Thyroid gland (tissue), 4 donors: ENCODE measurements around the gene TRIM29.
A peak's percentile ranks its signal among the peaks of the same experiment; 100 is the strongest.

Experiments
- POLR2A ChIP-seq, 2 donors: fragments of 450-650 bp; IDR thresholded peaks; one replicate each; pipeline ENCODE4 v1.6.1; 2017; ENCODE audit warnings: antibody characterized with exemption in 2 of 2, mild to moderate bottlenecking in 2 of 2, moderate library complexity in 1 of 2
- TF ChIP-seq, protein P1 (sequence below), 6 experiments: fragments of 200-600 bp in 3 of 6; fragments of 450-650 bp in 3 of 6; sonication (generic) in 3 of 6; IDR thresholded peaks; one replicate each; pipeline ENCODE4 v1.5.1; 2016 to 2019; ENCODE audit warnings: antibody characterized with exemption in 6 of 6, mild to moderate bottlenecking in 2 of 6, inconsistent platforms in 1 of 6, moderate library complexity in 1 of 6

DNA sequence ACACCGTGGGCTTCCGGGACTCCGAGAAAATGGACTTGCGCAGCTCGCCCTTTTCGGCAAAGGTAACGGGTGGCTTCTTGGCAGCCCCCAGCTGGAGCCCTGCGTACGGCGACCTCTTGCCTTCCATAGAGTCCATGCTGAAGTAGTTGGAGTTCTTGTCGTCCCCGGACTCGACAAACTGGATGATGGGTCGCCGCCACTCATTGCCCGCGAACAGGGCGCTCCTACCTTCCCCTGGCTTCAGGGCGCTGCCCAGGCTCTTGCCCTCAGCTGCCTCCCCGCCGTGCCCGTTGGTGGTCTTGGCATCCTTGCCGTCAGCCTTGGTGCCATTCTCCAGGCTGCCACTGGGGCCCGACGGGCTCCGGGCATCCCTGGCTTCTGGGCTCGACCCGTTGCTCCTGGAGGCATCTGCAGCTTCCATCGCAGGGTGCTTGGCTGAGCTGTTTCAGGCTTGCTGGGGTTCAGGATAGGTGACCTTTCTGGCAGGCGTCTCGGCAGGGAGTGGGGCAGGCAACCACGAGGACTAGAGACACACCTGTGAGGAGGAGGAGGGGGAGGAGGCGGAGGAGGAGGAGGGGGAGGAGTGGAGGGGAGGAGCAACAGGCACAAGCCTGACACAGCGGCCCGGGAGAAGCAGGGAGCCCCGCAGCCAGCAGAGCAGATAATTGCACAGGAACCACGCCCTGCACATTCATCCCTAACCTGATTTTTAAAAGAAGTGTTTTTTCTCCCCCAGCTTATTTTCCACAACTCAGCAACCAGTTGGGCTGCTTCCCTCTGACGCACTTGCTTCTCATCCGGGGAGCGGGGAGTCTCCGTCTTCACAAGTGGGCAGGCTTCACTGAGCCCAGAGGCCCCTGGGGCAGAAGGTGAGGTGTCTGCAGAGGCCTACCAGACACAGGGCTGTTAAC is at the start of gene TRIM29:
- TF ChIP-seq, protein P1, sequence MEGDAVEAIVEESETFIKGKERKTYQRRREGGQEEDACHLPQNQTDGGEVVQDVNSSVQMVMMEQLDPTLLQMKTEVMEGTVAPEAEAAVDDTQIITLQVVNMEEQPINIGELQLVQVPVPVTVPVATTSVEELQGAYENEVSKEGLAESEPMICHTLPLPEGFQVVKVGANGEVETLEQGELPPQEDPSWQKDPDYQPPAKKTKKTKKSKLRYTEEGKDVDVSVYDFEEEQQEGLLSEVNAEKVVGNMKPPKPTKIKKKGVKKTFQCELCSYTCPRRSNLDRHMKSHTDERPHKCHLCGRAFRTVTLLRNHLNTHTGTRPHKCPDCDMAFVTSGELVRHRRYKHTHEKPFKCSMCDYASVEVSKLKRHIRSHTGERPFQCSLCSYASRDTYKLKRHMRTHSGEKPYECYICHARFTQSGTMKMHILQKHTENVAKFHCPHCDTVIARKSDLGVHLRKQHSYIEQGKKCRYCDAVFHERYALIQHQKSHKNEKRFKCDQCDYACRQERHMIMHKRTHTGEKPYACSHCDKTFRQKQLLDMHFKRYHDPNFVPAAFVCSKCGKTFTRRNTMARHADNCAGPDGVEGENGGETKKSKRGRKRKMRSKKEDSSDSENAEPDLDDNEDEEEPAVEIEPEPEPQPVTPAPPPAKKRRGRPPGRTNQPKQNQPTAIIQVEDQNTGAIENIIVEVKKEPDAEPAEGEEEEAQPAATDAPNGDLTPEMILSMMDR (IDR thresholded peaks at IDR 0.05): no peak
- TF ChIP-seq POLR2A (IDR thresholded peaks at IDR 0.05): peak in 1 of 2 donors; percentile 6
